GM21786 (cell line): Measurements from ENCODE around the gene MSI2.

Source experiments
- ATAC-seq: cut with Tn5 transposase; IDR thresholded peaks from one replicate; pipeline ENCODE4 v1.9.1; 2021; ENCODE audit not compliant: unreplicated experiment

Gene MSI2

DNA sequence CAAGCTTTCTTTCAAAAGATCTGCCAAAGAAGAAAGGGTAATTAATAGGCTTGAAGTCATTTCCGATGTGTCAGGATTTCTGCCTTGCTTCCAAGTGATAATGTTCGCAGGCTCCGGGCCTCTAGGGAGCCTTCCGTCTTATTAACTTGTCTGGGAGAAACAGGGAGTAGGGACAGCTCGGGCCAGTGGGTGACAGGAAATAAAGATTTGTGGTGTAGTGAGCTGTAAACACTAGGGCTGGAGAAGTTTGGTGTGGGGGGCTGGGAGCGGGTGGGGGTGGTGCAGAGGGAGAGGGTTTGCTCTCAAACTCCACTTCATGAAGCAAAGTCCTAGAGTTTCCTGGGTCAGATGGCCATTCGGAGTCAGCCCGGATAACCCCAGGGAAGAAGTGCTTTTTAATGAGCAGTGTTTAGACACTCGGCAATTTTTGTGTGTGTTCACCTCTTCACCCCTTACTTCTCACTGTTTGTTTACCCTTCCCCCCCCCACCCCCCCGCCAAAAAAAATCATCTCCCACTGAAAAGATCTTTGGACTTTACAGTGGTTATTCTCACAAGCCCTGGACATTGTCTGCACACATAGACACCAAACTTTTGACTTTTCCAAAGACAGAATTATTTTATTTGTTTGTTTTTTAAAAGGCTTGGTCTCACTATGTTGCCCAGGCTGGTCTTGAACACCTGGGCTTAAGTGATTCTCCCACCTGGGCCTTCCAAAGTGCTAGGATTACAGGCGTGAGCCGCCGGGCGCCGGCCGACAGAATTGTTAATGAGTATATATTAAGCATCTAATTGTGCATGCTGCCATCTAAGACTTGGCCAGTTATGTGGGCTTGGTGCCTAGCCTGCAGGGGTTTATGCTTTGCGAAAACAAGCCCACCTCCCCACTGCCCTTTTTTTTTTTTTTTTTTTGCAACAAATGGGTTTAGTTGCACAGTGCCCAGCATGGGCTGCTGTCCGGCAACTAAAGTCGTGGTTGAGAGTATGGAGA, 292.4 kb downstream of the MSI2 start:
- no peak for ATAC-seq

DNA sequence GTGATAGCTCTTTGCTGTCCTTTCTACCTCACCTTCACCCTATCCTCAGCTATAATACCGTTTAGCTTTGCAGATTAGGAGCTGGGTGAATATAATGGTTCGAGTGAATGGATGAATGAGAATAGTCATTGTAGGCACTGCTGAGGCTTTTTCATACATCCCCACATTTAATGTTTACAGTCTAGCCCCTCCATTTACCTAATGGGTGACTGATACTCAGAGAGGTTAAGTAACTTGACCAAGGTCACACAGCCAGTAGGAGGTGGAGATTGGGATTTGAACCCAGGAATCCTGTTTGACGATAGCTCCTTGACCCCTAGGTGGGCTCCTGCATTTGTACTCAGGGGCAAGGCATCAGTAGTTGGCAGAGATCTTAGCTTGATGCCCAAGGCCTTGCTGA, 293.1 kb downstream of the MSI2 start:
- ATAC-seq, result no peak

DNA sequence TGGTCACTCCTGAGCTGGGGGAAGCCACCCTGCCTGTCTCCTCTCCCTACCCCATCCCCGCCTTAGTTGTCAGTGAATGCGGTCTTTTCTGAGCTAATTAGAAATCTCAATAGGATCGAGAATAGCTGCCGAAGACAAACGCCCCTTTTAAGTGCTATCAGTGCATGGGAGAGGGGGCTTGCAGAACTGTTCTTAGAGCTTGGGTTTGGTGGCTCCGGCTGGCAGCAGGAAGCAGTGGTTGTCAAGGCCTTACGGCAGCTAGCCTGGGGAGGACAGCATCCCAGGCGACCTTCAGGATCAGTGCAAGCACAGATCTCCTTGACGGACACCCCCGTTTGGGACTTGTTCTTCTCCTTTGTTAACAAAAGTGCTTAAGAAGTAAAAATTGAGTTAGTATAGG, 293.7 kb downstream of the MSI2 start:
- no peak for ATAC-seq

DNA sequence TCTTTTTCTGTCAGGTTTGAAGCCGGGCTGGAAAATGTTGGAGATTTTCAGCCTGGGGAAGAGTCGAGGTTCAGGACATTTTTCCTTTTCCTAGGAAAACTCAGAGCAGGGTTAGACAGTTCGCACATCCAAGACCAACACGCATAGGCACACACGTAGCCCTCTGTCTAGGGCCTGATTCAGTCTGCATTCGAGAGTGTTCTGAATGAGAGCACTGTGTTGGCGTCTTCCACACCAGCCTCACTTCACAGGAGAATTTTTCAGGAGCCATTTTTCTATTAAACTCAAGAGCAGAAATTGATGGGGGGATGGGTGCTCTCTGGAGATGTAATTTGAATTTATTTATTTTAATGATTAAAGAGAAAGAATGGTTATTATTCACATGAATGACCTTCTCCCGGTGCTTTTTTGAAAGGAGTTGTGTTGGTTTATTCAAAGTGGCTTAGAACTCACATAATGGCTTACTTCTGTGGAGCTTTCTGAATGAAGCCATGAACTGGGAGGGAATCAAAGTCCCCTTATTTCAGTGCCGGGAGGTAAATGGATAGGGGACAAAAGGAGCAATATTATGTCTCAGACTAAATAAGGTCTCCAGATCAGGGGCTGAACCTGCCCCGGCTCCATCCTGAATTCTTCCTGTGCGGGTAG, 294.5 kb downstream of the MSI2 start:
- no peak for ATAC-seq

DNA sequence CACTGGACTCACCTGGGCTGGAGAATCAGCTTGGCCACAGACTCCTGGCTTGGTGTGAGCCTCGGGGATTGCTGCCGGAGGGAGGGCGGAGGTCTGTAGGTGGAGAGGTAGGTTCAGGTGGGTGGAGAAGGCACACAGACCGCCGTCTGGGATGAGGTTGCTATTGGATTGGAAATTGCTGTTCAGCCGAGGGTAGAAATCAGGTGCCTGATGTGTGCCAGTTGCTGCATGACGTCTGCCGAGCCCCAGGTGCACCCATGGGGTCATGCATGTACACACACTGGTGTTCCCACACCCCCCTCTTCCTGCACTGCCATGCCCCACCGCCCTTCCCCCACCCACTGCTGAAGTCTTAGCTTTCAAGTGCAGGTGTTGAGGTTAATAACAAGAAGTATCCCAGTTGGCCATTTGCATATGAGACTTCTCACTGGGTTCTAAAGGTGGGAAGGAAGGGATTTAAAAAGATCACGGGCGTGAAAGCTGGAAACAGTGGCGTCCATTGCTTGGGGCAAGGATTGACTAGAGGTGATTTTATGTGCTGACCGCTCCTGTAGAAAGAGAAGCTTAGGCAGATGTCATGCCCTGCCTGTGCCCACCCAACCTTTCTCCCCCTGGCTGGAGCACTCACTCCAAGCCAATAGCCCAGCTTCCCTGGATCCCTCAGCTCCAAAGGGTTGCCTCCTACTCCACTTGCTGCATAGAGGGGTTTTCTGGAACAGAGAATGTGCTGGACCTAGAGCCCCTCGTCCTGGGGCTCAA, 295.2 kb downstream of the MSI2 start:
- peak; percentile 54 for ATAC-seq

DNA sequence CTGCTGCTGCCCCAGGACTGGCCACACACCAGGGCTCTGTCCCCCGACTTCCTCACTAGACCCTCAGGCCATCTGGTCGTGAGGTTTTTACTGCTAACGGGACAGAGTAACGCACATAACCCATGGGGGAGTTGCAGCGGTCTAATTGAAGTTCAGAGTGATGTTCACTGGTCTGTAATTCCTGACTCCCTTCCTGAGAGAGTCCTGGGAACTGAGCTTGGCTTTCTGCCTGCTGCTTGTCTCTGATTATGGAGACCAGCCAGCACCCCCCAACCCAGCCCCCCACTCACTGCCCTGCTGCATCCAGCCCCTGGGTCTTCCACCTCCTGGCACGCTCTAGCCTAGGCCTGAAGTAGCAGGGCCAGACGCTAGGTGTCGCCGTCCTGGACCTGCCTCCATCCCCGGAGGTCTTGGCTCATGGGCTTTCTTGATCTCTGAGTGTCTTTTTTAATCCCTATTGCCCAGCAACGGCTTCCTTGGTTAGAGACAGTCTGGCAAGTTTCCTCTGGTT, 295.8 kb downstream of the MSI2 start:
- ATAC-seq, result peak; percentile 56

DNA sequence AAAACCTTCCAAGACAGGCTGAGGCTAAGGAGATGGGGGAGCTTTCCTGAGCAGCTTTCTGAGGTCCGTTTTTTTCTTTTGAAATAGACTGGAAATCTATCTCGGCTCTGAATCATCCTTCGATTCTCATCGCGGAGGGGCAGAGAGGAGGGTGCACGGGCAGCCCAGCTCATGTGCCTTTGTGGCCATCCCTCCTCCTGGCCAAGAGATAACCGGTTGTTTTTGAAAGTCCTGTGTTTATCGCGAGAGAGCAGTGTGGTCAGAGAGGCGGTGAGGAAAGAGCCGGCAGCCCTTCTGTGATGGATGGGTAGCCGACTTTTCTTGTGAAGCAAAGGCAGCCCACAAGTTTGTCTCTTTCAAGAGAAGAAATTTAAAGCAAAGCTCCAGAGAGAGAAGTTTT, 297.2 kb downstream of the MSI2 start:
- no peak for ATAC-seq

DNA sequence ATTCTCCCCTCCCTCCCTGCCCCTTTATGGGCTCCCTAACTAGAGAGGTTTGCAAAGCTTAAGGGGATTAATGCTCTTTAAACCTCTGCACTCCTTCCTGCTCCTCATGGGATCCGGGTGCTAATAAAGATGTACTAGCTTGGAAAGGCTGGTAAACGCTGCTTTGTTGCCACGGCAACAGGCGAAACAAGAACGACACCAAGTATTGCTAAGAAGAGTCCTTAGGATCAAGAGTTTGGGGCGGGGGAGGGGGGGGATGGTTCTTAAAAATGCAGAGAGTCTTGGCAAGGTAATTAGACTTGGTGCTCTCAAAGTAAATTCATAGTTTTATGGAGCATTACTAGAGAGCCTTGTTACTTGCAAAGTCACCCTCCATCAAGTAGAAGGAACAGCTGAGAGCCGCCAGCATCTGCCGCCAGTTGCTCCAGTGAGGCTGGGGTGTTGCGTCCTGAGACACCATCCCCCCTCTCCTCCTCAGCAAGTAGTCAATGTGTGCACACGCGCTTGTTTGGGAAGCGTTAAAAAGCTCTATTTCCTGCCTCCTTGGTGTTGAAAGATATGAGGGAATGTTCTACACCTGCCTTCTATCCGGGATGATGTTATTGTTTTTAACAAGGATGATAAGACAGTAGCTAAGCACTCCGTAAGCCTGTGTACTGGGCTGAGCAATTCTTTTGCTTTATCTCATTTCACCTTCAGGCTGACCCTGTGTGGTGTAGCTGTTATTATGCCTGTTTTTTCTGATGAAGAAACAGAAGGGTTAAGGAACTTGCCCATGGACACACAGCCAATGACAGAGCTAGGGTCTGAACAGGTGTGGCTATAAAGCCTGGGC, 297.9 kb downstream of the MSI2 start:
- ATAC-seq, result no peak

DNA sequence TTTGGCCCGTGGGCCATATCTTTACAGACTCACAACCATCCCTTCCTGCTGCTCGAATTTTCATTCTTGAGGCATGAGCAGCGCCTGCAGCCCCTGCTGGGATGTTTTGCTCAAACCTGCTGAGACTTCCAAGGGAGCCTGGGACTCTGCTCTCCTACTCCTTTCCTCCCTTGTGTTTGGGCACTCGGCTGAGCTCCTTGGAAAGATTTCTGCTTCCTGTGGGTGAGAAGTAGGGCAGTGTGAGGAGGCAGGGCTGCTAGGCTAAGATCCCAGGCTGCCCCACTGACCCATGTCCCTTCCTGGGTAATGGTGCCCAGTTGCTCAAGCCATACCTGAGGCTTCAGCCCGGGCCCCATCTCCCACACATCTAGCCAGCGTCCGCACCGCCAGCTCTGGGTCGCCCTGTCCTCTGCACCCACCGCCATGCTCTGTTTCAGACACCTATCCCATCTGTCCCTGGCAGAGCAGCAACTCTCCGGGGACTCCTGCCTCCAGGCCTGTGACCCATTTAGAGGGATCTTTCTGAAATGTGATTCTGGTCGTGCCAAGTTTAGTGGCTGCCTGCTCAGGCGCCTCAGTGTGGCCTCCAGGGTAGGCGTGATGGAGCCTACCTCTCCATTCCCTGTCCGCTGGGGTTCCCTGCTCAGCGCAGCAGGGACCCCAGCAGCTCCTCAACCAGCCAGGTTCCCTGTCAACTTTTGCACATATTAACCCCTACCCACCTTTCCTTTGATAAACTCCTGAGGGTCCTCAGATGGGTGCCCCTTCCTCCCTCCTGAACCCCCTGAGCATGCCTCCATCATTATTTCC, 298.7 kb downstream of the MSI2 start:
- ATAC-seq, result no peak

DNA sequence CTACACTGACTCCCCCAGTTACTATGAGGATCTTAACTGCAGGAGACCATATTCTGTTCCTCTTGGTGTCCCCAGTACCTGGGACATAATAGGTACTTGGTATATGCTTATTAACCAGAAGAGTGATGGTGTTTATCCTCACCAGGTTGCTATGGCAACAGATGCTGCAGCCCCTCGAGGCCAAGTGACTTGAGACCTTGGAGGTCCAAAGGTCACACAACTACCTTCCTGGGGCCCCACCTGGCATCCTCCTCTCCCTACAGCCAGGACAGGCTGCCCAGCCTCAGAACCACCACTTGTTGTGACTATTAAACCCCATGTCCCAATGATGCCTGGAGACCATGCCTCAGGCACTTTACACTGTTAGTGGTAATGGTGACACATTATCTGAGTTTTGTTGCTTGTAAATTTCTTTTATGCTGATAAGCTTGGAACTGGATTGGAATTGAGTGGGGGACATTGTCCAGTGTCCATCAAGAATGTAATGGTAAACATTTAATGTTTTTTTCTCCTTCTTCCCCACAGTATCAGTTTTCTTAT, 299.4 kb downstream of the MSI2 start:
- ATAC-seq, result no peak

DNA sequence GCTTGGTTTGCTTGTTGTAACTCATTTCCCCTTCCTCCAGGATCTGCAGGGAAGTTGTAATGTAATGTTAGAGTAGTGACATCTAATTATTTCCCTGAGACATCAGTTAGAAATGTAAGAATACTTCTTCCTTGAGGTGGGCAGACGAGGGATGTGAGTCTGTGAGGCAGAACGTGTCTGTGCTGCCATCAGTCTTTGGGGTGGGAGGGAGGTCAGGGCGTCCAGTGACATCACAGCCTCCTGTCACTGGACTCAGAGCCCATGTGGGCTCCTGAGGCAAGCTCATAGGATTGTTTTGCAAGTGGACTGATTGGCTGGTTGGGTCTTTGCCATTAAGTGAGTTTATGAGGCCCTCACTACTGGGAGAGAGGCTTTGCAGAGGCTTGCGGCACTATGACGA, 300.0 kb downstream of the MSI2 start:
- ATAC-seq, result no peak

DNA sequence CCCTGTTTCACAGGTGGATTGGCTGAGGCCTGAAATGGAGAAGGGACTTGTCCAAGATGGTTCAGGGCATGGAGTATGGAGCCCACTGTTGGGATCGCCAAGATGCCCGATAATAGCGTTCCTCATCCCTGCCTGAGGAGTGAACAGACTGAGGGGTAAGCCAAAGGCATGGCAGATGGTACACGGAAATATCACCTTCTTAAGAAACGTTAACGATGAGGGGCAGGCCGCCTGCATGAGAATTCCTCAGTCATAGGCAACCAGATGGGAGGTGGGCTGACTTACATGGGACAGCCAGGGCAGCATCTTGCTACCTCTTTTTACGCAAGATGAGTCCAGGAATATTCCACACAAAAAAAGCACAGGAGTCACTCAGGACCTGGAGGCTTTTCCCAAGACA, 300.7 kb downstream of the MSI2 start:
- no peak for ATAC-seq

DNA sequence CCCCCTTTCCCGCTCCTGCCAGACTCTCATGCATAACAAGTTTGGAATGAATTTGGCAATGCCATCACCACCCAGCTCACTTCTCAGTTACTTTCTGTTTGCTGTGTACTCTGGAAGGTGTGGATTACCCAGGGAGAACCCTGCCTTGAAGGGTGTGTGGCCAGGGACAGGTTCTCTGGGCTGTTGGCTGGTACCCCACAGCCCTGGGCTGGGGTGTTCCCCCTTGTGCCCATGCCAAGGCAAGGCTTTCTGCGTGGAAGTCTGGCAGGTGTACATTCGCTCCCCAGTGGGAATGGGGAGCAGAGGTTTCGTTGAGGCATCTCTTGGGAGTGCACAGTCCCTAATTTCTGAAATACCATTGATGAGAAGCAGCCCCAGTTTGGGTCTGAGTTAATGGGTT, 301.1 kb downstream of the MSI2 start:
- no peak for ATAC-seq

DNA sequence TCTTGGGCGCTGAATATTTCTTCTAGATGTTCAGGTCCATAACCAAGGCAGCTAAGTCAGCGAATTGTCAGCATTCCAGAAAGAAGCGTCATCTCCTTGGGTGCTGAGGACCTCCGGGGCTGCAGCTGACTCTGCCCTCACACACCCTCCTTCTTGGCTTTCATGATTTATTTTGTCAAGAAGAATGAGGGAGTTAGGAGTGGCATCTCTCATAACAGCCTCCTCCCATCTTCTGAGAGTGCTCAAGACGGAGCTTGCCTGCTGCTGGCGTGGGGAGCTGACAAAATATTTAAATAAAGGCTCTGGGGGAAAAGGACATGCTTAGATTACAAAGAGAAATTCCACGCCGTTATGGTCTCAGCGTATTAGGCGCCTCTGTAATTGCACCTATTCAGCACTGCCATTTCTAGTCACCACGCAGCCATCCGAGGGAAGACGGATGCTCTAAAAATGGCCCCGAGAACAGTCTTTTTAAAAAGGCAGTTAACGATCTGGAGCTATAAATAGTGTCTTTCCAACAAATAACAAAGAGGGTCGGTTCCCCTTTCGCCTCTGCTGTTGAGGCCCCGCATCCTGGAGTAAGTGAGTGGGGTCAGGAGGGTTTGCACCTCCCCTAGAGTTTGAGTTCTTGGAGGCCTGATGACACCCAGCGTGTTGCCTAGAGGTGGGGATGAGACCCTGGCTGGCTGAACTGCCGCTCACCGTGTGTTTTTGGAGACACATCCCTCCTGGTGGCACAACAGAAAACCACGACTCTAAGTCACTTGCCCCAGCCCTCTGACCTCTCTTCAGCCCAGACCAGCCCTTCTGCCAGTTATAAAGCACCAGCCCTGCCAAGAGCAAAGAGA, 301.7 kb downstream of the MSI2 start:
- ATAC-seq, result no peak

DNA sequence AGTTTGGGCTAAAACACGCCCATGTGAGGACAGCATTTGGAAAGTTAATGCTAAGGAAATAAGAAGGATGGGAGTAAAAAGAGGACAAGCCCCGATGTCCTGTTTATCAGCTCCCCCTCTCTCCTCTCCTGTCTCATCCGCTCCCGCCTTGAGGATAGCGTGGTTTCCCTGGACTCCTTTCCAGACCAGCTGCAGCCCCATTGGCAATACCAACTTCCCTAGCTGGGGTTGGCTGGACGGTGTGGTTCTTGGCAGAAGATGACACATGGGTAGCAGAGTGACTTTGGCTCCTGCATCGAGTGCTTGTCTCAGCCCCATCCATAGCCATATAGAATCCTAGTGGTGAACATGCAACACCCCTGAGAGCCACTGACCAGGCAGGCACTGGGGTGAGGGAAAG, 302.9 kb downstream of the MSI2 start:
- ATAC-seq, result no peak

DNA sequence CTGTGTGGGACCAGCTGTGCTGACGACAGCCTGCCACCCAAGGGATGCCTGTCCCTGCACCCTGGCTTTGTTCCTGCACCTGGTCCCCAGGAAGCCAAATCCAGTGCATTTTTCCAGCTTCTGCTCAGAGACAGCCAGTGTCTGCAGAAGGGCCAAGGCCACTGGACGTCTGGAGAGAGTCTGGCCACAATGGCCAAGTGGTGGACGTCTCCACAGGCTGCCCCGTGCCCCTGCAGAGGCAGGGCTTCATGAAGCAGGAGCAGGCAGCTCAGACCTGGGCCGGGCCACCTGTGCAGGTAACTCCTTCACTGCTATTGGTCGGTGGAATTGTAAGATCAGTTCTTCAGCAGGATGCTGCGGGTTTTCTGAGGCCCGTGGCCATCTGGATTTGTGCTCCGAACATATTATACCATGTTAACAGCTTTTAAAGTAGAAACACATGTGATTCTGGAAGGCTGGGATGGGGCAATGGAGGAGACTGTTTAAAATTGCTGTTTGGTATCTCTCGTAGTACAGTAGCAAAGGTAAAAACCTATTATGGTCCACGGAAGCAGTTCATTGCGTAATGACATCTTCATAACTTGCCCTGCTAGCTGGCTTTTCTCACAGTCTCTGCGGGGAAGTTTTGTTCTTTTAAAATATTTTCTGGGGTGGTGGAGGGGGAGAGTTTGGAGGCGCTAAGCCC, 303.5 kb downstream of the MSI2 start:
- ATAC-seq, result no peak

DNA sequence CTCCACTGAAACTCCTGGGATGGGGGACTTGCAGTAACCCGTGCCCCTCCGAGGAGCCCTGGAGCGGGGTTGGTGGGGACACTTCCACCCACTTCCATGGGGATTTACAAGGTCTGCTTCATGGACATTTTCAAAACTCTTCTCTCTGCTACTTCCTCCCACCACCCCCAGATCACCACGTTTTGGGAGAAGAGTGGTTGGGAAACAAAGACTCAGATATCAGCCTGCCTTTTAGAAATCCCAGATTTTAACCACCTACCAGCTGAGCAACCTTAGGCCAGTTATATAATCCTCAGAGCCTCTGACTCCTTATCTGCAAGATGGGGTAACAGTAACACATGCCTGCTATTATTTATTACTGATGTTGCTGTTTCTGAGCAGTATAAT, 304.0 kb downstream of the MSI2 start:
- ATAC-seq, result no peak
